GM12873 (cell line): Measurements from ENCODE around the gene STAB1.

ENCODE experiments used
- TF ChIP-seq, protein P1 (sequence below): IDR thresholded peaks from 2 replicates; pipeline ENCODE4 v1.5.1; 2012; ENCODE audit warnings: low read depth, mild to moderate bottlenecking, moderate library complexity, low read length, control low read depth; ENCODE audit not compliant: insufficient read depth; ENCODE audit errors: missing control alignments

Gene STAB1

DNA sequence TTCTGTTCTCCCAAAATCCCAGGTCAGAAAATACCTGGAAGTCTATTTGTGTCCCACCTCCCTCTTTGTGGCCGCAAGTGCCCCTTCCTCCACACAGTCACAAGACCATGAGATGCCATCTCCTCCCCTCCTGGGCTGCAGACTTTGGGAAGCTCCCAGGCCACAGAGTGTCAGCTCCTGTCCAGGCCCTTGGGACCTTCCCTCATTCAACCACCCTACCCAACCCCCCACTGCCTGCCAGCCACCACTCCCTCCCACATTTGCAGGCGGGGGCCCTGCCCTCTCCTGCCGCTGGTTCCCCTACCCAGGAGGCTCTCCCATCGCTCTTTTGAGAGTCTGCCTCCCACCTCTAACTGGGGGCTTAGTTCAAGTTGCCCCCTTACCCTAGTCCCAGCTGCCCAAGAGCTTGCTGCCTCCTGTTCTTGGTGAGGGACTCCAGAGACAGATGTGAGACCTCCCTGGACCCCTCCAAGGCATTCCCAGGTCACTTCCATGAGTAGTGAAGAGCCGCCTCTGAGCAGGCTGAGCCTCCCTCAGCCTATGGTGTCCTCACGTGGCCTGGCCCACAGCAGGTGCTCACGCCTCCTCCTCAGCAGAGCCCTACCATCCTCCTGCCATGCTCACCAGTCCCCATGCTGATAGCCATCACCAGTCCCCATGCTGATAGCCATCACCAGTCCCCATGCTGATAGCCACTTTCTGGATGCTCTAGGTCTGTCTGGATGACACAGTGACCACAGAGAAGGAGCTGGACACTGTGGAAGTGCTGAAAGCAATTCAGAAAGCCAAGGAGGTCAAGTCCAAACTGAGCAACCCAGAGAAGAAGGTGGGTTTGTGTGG lies 15.9 kb upstream of the STAB1 start:
- TF ChIP-seq, protein P1, sequence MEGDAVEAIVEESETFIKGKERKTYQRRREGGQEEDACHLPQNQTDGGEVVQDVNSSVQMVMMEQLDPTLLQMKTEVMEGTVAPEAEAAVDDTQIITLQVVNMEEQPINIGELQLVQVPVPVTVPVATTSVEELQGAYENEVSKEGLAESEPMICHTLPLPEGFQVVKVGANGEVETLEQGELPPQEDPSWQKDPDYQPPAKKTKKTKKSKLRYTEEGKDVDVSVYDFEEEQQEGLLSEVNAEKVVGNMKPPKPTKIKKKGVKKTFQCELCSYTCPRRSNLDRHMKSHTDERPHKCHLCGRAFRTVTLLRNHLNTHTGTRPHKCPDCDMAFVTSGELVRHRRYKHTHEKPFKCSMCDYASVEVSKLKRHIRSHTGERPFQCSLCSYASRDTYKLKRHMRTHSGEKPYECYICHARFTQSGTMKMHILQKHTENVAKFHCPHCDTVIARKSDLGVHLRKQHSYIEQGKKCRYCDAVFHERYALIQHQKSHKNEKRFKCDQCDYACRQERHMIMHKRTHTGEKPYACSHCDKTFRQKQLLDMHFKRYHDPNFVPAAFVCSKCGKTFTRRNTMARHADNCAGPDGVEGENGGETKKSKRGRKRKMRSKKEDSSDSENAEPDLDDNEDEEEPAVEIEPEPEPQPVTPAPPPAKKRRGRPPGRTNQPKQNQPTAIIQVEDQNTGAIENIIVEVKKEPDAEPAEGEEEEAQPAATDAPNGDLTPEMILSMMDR: no peak

DNA sequence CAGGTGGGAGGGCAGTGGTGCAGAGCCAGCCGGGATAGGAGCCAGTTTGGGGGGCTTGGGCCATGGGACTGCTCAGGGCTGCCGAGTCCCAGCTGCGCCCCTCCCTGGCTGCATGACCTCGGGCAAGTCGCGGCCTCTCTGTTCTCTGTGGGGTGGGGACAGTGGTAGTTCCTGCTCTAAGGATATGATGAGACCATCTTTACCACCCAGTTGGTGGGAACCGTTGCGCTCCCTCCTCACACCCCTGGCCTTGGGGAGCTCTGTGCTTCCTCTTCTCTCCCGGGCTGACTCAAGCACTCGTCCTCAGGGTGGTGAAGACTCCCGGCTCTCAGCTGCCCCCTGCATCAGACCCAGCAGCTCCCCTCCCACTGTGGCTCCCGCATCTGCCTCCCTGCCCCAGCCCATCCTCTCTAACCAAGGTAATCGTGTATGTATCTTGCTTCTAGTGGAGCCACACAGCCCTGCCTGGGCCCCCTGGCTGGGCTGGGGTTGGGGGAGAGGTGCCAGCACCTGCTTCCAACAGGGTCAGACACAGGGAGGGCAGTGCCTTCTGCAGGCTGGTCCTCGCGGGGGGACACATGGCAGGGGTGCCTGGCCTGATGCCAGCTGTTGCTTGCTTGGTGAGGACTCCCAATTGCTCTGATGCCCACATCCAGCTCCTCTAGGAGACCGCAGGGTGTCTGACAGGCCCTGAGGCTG lies 15.1 kb upstream of the STAB1 start:
- TF ChIP-seq, protein P1: no peak

DNA sequence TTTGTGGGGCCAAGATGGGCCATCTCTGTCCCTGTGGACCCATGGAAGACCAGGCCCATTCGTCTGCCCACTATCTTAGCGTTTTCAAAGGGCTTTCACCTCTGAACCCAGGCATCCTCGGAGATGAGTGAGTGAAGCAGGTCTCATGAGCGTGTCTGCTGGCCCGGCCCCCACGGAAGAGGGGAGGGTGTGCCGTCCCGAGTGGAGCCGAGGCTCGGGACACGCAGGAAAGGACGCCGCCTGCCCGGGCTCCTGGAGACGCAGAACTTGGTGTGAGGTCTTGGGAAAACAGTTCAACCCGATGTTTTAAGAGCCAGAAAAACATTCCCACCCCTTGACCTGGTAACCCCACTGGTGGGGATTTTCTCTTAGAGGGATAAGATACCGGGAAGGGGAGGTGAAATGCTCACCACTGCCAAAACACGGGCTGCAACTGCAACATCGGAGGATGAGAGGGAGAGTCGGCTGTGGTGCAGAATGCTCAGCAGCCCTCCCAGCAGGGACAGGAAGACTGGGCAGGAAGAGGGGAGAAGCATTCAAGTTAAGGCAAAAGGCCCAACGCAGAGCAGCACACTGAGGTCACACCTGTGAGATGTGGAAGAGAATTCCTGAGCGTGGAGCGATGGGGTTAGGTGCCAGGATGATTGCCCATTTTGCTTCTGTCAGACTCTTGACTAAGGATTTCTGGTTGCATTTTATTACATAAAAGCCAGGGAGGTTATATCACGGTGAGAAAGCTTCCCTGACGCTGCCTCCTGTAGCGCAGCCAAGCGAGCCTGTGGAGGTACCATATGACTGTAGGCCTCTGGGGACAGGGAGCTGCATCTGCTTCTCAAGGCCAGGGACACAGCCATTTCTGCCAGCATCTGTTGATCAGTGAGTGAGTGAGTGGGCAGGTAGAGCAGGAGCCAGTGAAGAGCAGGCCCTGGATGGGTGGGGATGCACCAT lies 14.1 kb upstream of the STAB1 start:
- TF ChIP-seq, protein P1: no peak

DNA sequence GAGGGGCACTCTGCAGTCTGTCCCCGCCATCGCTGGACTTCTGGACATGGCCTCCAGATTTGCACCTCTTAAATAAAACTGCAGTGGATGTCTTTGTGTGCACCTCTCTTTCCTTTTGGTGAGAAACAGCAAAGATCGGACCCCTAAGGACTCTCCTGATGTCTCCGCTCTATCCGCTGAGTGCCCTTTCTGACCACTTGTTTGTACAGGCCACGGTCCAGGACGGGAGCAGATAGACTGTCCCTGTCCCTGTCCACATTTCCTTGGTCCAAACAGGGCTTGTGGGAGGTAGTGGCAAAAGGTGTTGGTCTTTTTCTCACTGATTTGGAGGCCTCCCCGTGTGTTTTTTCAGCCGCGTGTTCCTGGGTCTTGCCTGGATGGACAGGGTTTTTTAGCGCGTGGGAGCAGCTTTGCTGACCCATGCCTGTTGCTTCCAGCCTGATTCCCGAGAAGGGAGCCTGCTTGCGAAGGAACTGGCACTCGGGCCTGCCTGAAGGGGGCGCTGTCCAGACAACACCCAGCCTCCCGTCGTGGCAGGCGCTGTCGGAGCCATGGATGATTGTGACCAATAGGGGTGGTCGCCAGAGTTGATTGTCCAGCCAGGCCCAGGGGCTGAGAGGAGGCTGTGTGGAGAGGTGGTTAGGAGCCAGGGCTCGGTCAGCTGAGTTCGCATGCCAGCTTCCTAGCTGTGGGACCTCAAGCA lies 13.2 kb upstream of the STAB1 start:
- TF ChIP-seq, protein P1: peak; percentile 53

DNA sequence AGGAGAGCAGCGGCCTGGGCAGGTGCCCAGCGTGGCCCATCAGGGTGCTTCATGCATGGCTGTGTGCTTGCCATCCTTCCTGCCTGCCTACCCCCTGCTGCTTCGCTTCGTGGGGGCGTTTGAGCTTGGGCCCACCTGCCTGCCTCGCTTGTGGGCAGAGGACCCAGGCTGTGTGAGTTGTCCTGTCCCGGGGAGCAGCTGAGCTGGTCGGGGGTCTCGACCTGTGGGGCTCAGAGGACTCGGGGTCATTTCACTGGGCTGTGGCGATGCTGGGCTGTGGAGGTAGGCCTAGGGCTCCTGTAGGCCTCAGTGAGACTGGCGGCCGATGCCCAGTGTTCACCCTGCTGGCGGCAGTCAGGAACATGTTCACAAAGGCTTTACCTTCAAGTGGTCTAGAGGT lies 12.1 kb upstream of the STAB1 start:
- TF ChIP-seq, protein P1: no peak

DNA sequence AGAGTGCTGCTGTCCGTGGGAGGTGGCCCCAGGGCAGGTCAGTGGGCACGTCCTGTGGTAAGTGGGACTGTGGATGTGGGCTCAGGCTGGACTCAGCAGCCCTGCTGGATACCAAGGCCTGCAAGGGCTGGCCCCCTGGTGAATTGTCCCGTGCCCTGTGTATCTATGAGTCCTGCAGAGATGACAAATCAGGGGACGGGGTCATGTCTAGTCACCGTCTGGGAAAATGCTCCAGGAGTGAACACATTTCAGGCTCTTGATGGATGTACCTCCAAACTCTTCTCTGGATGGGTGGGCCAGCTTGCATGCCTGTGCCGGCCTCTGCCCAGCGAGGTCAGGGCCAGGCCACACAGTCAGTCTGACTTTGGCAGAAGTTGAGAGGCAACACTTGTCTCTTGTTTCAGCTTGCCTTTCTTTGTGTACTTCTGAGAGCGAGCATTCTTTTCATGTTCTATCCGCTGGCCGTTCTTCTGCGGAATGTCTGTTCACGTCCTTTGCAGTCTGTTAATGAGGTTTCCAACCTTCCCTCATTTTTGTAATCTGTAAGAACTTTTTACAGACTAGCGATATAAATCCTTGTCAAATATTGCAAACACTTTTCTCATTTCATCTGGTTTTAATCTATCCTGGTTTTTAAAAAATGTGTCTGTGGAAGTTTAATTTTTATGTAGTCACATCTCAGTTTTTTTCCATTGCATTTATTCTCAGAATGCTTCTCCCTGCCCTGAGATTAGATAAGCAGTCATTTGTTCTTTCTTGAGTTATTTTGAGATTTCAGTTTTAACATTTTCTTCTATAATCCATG lies 11.4 kb upstream of the STAB1 start:
- TF ChIP-seq, protein P1: no peak
